ENCODE results near the gene EIF4A3. TPM values are rescaled to one million over a fixed set of nuclear protein-coding genes. Genes with fewer than 3 reads are reported as not detected.

The EIF4A3 gene
- total RNA-seq, 2 experiments from 2014 or later: 178 to 183 TPM

DNA sequence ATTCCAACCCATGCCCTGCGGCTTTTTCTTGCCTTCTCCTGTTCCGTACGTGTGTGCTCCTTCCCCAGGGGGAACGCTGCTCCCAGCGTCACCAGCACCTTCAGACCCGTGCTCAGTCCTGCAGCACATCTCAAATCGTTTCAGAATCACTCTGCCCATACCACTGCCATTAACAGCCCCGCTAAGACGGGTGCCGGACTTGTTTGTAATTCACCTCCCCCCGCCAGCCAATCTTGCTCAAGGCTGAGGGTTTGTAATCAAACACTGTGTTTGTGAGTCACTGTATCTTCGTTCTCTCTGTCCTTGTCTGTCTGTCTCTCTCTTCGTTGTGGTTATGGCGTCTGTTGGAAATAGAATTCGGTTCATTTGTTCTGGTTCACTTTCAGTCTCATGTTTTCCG, 40.2 kb upstream of the EIF4A3 start:
- H3K36me3 Mint-ChIP-seq (ENCODE audit: low read depth): no peaks in the 10 kb centered on the region
- intact Hi-C loops (cut with micrococcal nuclease): no loop called here

GRCh38 chr17:80185968-80186367, 39.0 kb upstream of the EIF4A3 start:
- ChIA-PET CTCF (no interaction called here), POLR2A (no interaction called here)
- Mint-ChIP-seq H3K27ac (no peak overlapping the region), H3K36me3 (ENCODE audit: low read depth) (no peaks in the 10 kb centered on the region), H3K4me3 (no peak overlapping the region), H3K9me3 (no peaks in the 10 kb centered on the region), H3K4me1 (ENCODE audit: low read depth) (no peaks in the 10 kb centered on the region), H3K27me3 (no peaks in the 10 kb centered on the region)
- TF ChIP-seq, protein P1, sequence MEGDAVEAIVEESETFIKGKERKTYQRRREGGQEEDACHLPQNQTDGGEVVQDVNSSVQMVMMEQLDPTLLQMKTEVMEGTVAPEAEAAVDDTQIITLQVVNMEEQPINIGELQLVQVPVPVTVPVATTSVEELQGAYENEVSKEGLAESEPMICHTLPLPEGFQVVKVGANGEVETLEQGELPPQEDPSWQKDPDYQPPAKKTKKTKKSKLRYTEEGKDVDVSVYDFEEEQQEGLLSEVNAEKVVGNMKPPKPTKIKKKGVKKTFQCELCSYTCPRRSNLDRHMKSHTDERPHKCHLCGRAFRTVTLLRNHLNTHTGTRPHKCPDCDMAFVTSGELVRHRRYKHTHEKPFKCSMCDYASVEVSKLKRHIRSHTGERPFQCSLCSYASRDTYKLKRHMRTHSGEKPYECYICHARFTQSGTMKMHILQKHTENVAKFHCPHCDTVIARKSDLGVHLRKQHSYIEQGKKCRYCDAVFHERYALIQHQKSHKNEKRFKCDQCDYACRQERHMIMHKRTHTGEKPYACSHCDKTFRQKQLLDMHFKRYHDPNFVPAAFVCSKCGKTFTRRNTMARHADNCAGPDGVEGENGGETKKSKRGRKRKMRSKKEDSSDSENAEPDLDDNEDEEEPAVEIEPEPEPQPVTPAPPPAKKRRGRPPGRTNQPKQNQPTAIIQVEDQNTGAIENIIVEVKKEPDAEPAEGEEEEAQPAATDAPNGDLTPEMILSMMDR (IDR thresholded peaks at IDR 0.05): no peak
- ATAC-seq (no peak), DNase-seq (no peak)
- intact Hi-C loops (cut with micrococcal nuclease): no loop called here

More for the DNA sequence above, 40.2 kb upstream of the EIF4A3 start:
- ChIA-PET CTCF (interaction anchor here (0.9 to 1.7 kb wide), 2 partner anchors 8 to 9 kb away, joined by 5 read pairs; no protein-coding TSS in a partner anchor), POLR2A (interaction anchor here (1.6 kb wide), 1 partner anchor 32 kb away, joined by 4 read pairs; no protein-coding TSS in a partner anchor)
- no peak overlapping the region for H3K4me3 Mint-ChIP-seq
- no peak for DNase-seq
- TF ChIP-seq, protein P1 (IDR thresholded peaks at IDR 0.05): no peak
- H3K9me3 Mint-ChIP-seq: no peaks in the 10 kb centered on the region
- H3K27ac Mint-ChIP-seq: no peak overlapping the region
- peaks cover 2% of the 10 kb centered on the region for H3K27me3 Mint-ChIP-seq
- H3K4me1 Mint-ChIP-seq (ENCODE audit: low read depth): no peaks in the 10 kb centered on the region
- ATAC-seq: no peak

DNA sequence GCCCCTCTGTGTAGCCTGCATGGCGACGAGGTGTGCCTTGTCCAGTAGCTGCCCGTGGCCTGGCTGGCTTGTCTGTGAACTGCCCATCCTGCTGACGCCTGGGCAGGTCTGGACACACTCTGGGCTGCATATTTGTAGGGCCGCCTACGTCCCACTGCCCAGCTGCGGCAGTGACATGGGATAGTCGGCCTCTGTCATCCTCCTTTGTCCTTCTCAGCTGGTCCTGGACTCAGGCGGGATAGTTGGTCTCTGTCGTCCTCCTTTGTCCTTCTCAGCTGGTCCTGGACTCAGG, 37.4 kb upstream of the EIF4A3 start:
- ATAC-seq: no peak
- ChIA-PET POLR2A (interaction anchor here (0.6 to 1.8 kb wide), 2 partner anchors 12 to 18 kb away, joined by 3 to 6 read pairs; no protein-coding TSS in a partner anchor), CTCF (interaction anchor here (0.6 to 1.9 kb wide), 3 partner anchors 11 to 124 kb away, joined by 3 to 5 read pairs (median 3); no protein-coding TSS in a partner anchor)
- Mint-ChIP-seq H3K4me1 (ENCODE audit: low read depth) (no peaks in the 10 kb centered on the region), H3K4me3 (no peak overlapping the region), H3K27me3 (no peaks in the 10 kb centered on the region), H3K9me3 (no peaks in the 10 kb centered on the region), H3K36me3 (ENCODE audit: low read depth) (no peaks in the 10 kb centered on the region), H3K27ac (no peak overlapping the region)
- no peak for DNase-seq
- intact Hi-C loops (cut with micrococcal nuclease): no loop called here
- TF ChIP-seq, protein P1 (IDR thresholded peaks at IDR 0.05): no peak

GRCh38 chr17:80183581-80184422, 36.9 kb upstream of the EIF4A3 start:
- CTCF ChIA-PET: interaction anchor here (0.9 to 1.9 kb wide), 2 partner anchors 12 to 82 kb away, joined by 3 to 5 read pairs; partner anchors contain the start of gene GAA
- Mint-ChIP-seq H3K4me3 (no peak overlapping the region), H3K36me3 (ENCODE audit: low read depth) (no peaks in the 10 kb centered on the region), H3K4me1 (ENCODE audit: low read depth) (no peaks in the 10 kb centered on the region), H3K27ac (no peak overlapping the region), H3K9me3 (no peaks in the 10 kb centered on the region), H3K27me3 (no peaks in the 10 kb centered on the region)
- intact Hi-C loops (cut with micrococcal nuclease): no loop called here
- ATAC-seq: no peak
- DNase-seq: no peak
- POLR2A ChIA-PET: interaction anchor here (0.6 to 1.8 kb wide), 2 partner anchors 13 to 17 kb away, joined by 3 to 6 read pairs; no protein-coding TSS in a partner anchor
- TF ChIP-seq, protein P1 (IDR thresholded peaks at IDR 0.05): no peak

DNA sequence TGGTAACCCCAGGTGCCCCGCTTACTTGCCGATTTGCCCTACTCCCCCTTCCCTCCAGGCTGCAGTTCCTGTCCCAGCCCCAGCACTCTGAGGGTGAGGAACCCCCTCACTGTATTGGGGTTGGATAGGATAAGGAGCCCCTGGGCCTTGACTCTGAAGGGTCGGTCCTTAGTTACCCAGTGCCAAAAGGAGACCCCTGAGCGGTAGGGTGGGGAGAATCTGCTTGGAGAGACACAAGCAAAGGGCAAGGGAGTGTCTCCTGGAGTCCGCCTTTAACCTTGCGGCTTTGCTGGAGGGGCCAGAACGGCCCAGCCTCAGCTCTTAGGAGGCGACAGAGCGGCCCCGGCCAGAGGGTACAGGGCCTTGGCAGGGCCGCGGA, 35.9 kb upstream of the EIF4A3 start:
- TF ChIP-seq, protein P1 (IDR thresholded peaks at IDR 0.05): no peak
- POLR2A ChIA-PET: interaction anchor here (1.8 kb wide), 1 partner anchor 14 kb away, joined by 6 read pairs; no protein-coding TSS in a partner anchor
- CTCF ChIA-PET: interaction anchor here (0.9 to 1.6 kb wide), 2 partner anchors 13 to 81 kb away, joined by 3 to 4 read pairs; partner anchors contain the start of gene GAA
- DNase-seq (no peak), ATAC-seq (no peak)
- no peaks in the 10 kb centered on the region for H3K27me3 Mint-ChIP-seq
- H3K4me3 Mint-ChIP-seq: no peak overlapping the region
- H3K27ac Mint-ChIP-seq: no peak overlapping the region
- no peaks in the 10 kb centered on the region for H3K36me3 Mint-ChIP-seq (ENCODE audit: low read depth)
- intact Hi-C loops (cut with micrococcal nuclease): no loop called here
- no peaks in the 10 kb centered on the region for H3K4me1 Mint-ChIP-seq (ENCODE audit: low read depth)
- no peaks in the 10 kb centered on the region for H3K9me3 Mint-ChIP-seq
